GM18873 (cell line): Measurements from ENCODE around the gene CD22.
"Not testable (repeated sequence)": the region's sequence is repeated elsewhere in the genome, so short reads cannot be mapped to it uniquely, and the experiment has no call there.

ENCODE experiments used
- ATAC-seq: cut with Tn5 transposase; IDR thresholded peaks from one replicate; pipeline ENCODE4 v1.9.1; 2021; ENCODE audit warnings: mild to moderate bottlenecking, moderate library complexity, moderate number of reproducible peaks; ENCODE audit not compliant: unreplicated experiment, low FRiP score

CD22 gene

GRCh38 chr19:35375505-35376307, 46.7 kb downstream of the CD22 start:
- ATAC-seq: no peak

GRCh38 chr19:35377656-35378055, 48.7 kb downstream of the CD22 start:
- ATAC-seq: no peak

- ATAC-seq: no peak
These were observed 49.4 kb downstream of the CD22 start for GRCh38 chr19:35378356-35378755.

- not testable (repeated sequence) for ATAC-seq
These were observed 50.6 kb downstream of the CD22 start for GRCh38 chr19:35379545-35379944.

GRCh38 chr19:35379992-35380391, 51.0 kb downstream of the CD22 start:
- ATAC-seq: no peak

- no peak for ATAC-seq
These were observed 51.6 kb downstream of the CD22 start for GRCh38 chr19:35380450-35381124.

- no peak for ATAC-seq
These were observed 52.3 kb downstream of the CD22 start for GRCh38 chr19:35381318-35381717.

- no peak for ATAC-seq
These were observed 52.9 kb downstream of the CD22 start for GRCh38 chr19:35381926-35382325.

GRCh38 chr19:35383536-35383935, 54.5 kb downstream of the CD22 start:
- no peak for ATAC-seq

GRCh38 chr19:35388277-35389054, 59.5 kb downstream of the CD22 start:
- no peak for ATAC-seq

- no peak for ATAC-seq
These were observed 60.3 kb downstream of the CD22 start for GRCh38 chr19:35389192-35389861.

GRCh38 chr19:35392742-35393715, 64.0 kb downstream of the CD22 start:
- no peak for ATAC-seq

GRCh38 chr19:35395382-35396199, 66.6 kb downstream of the CD22 start:
- no peak for ATAC-seq

GRCh38 chr19:35396240-35396885, 67.4 kb downstream of the CD22 start:
- no peak for ATAC-seq
